ENCODE results near the gene TRIM27.
A peak's percentile ranks its signal among the peaks of the same experiment; 100 is the strongest.
"Not testable (repeated sequence)": the region's sequence is repeated elsewhere in the genome, so short reads cannot be mapped to it uniquely, and the experiment has no call there.

Gene TRIM27

DNA sequence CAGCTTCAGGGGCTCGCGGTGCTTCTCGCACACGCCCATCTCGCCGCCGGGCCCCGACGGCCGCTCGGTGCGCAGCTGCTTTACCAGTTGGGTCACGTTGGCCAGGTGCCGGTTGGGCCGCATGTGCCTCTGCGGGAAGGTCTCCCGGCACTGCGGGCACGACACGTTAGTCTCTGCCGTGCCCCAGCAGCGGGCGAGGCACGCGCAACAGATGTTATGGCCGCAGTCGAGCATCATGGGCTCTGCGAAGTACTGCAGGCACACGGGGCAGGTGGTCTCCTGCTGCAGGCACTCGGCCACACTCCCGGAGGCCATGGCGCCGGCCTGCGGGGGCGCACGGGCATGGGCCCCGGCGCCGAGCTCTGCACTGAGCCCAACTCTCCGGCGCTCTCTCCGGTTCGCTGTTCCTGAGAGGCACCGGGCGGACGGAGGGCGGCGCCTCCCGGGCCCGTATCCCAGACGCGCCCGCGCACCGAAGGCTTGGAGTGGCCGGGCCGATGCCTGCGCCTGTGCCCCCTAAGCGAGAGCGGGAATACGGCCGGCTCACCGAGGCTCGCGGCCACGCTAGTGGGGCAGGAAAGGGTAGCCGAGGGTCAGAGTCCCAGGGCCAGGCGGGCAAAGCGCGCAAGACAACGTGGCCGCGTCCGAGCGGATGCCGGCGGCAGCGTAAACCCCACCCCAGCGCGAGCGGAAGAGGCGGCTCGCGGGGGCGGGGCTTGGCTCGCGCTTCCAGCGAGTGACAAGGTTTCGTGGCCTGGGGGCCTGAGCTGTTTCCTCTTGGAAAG lies at the start of gene TRIM27:
TSS of gene TRIM27 (minus strand) at position 668 of the 785 bp plus-strand sequence. CDS start at position 315, 353 bp downstream.
- peak; percentile 70 for DNase-seq (ENCODE audit: low spot score)

- DNase-seq (ENCODE audit: low spot score): not testable (repeated sequence)
Measured at GRCh38 chr6:28970056-28970455, 46.3 kb upstream of the TRIM27 start.

DNA sequence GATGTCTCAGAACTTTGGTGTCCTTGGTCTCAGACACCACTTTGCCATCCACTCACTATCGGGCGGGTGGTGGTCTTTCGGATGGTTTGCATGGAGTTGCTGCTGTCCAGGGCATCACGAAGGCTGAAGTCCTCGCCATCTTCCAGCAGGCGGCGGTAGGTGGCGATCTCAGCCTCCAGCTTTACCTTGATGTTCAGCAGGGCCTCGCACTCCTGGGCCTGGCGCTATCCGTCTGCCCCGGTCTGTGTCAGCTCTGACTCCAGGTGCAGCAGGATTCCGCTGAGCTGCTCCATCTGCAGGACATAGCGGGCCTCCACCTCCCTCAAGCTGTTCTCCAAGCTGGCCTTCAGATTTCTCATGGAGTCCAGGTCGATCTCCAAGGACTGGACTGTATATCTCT lies 45.3 kb upstream of the TRIM27 start:
- DNase-seq (ENCODE audit: low spot score): no peak

- DNase-seq (ENCODE audit: low spot score): no peak
Measured at GRCh38 chr6:28968476-28968875, 44.7 kb upstream of the TRIM27 start.

DNA sequence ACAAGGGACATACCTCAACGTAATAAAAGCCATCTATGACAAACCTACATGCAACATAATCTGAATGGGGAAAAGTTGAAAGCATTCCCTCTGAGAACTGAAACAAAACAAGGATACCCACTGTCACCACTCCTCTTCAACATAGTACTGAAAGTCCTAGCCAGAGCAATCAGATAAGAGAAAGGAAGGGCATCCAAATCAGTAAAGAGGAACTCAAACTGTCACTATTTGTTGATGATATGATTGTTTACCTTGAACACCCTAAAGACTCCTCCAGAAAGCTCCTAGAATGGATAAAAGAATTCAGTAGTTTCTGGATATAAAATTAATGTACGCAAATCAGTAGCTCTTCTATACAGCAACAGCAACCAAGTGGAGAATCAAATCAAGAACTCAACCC lies 41.9 kb upstream of the TRIM27 start:
- no peak for DNase-seq (ENCODE audit: low spot score)

GRCh38 chr6:28960846-28961500 lies 37.2 kb upstream of the TRIM27 start:
- no peak for DNase-seq (ENCODE audit: low spot score)

DNA sequence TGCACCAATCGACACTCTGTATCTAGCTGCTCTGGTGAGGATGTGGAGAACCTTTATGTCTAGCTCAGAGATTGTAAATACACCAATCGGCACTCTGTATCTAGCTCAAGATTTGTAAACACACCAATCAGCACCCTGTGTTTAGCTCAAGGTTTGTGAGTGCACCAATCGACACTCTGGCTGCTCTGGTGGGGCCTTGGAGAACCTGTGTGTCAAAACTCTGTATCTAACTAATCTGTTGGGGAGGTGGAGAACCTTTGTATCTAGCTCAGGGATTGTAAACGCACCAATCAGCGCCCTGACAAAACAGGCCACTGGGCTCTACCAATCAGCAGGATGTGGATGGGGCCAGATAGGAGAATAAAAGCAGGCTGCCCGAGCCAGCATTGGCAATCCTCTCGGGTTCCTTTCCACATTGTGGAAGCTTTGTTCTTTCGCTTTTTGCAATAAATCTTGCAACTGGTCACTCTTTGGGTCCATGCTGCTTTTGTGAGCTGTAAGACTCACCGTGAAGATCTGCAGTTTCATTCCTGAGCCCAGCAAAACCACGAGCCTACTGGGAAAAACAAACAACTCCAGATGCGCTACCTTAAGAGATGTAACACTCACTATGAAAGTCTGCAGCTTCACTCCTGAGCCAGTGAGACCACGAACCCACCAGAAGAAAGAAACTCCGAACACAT lies 34.9 kb upstream of the TRIM27 start:
- not testable (repeated sequence) for DNase-seq (ENCODE audit: low spot score)

DNA sequence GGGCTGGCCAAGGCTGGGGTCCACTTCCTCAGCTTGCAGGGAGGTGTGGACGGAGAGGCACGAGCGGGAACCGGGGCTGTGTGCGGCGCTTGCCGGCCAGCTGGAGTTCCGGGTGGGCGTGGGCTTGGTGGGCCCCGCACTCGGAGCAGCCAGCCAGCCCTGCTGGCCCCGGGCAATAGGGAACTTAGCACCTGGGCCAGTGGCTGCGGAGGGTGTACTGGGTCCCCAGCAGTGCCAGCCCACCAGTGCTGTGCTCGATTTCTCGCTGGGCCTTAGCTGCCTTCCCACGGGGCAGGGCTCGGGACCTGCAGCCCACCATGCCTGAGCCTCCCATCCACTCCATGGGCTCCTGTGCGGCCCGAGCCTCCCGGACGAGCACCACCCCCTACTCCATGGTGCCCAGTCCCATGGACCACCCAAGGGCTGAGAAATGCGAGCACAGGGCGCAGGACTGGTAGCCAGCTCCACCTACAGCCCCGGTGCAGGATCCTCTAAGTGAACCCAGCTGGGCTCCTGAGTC lies 34.1 kb upstream of the TRIM27 start:
- not testable (repeated sequence) for DNase-seq (ENCODE audit: low spot score)

- DNase-seq (ENCODE audit: low spot score): no peak
Measured at GRCh38 chr6:28956331-28956730, 32.5 kb upstream of the TRIM27 start.

GRCh38 chr6:28953585-28954258 lies 29.9 kb upstream of the TRIM27 start:
- DNase-seq (ENCODE audit: low spot score): no peak

GRCh38 chr6:28953039-28953584 lies 29.3 kb upstream of the TRIM27 start:
- peak; percentile 46 for DNase-seq (ENCODE audit: low spot score)

- DNase-seq (ENCODE audit: low spot score): not testable (repeated sequence)
Measured at GRCh38 chr6:28949656-28950195, 25.9 kb upstream of the TRIM27 start.

DNA sequence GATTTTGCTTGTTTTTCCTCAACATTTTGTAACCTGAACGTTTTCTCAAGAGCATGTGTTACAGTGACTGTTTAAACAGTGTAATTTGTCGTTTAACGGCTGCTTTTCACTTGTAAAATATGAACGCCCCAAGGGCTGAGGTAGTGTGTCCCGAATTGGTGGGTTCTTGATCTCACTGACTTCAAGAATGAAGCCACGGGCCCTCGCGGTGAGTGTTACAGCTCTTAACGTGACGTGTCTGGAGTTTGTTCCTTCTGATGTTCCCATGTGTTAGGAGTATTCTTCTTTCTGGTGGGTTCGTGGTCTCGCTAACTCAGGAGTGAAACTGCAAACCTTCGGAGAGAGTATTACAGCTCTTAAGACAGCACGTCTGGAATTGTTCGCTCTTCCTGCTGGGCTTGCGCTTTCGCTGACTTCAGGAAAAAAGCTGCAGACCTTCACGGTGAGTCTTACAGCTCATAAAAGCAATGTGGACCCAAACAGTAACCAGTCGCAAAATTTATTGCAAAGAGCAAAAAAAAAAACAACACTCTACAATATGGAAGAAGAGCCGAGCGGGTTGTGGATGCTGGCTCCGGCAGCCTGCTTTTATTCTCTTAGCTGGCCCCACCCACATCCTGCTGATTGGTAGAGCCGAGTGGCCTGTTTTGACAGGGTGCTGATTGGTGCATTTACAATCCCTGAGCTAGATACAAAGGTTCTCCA lies 25.1 kb upstream of the TRIM27 start:
- no peak for DNase-seq (ENCODE audit: low spot score)

DNA sequence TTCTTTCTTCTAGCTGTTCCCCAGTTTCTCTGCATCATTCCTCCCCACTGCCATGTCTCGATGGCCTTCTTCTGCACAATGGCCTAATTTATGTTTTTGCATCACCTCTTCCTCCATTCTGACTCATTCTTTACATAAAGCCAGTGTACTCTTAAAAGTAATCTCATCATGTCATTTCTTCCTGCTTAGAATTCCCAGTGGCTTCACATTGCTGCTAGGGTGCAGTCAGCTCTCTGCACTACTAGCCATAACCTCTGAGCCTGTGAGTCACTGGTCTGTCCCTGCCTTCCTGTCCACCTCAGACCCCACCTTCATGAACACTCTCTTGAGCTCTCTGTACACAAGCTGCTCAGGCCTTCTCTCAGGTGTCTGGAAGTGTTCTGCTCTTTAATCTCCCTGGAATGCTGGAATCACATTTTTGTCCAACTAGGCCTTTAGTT lies 24.1 kb upstream of the TRIM27 start:
- no peak for DNase-seq (ENCODE audit: low spot score)

- no peak for DNase-seq (ENCODE audit: low spot score)
Measured at GRCh38 chr6:28947067-28947765, 23.4 kb upstream of the TRIM27 start.

DNA sequence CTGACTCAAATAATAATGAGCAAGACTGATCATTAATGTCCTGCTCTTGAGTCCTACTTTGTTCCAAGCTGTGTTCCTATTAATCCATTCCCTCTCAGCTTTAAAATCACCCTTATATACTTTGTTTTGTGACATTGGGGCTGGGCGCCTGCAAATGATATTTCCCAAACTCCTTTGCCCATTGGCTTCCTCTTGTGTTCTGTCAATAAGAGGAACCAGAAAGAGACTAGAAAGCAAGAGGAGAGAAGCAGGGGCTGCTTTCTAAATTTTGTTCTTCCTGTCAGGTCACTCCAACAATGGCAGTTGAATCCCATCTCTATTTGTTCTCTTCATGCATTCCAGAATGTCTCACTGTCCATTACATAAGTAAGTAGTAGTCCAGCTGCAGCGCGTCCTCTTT lies 21.6 kb upstream of the TRIM27 start:
- no peak for DNase-seq (ENCODE audit: low spot score)

- DNase-seq (ENCODE audit: low spot score): peak; percentile 79
Measured at GRCh38 chr6:28944412-28944865, 20.7 kb upstream of the TRIM27 start.

DNA sequence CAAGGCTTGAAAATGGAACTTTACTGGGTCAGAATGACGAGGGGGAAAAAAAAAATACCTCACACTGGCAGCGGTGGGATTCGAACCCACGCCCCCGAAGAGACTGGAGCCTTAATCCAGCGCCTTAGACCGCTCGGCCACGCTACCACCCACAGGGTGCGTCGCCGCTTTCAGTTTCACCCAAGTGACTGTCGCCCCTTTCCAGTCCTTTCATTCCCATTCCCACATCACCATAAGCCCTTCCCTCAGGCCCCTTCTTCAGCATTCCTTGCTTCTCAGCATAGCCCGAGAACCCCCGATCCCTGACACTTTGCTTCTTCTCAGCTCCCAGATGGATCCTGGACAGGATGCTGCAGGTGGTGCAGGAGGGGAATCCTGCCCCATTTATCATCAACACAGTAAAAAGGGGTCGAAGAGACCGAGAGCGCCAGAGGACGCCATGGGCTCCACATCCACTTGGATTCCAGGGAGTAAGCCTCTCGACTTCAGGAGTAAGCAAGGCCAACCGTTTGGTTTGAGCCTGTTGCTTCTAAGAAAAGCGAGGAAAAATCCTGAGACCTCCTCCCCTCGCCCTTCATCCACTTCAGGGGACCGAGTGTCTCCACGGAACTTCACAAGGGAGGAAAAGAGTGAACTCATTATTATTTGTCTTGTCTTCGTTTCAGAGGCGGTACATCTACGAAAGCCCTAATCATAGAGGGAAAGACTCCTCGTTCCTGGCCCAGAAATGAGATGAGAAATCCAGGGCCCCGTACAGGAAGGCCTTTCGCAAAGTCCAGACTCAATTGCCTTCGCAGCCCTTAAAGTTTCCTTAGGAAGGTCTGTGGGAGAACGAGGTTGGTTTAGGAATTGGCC lies 20.0 kb upstream of the TRIM27 start:
- peak; percentile 51 for DNase-seq (ENCODE audit: low spot score)

DNA sequence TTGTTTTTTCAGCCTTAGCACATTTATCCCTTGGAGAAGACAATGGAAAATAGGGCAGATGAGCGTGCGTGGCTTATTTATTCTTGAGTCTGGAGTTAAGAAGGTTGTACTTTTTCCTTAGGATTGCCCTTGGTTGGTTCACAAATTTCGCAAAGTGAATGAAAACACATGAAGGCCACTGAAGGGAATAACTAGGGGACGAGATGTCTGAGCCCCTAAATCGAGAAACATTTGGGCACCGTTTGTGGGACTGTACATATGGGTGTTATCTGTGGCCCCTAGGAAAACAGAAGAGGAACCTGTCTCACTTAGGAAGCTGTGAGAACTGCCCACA lies 19.4 kb upstream of the TRIM27 start:
- DNase-seq (ENCODE audit: low spot score): no peak
